NCI-H187 treated with DMSO at 0.1 percent for 48 hours (cell line): Measurements from ENCODE around the gene ZBTB3.
A peak's percentile ranks its signal among the peaks of the same experiment; 100 is the strongest.
"Not testable (repeated sequence)": the region's sequence is repeated elsewhere in the genome, so short reads cannot be mapped to it uniquely, and the experiment has no call there.

Source experiments
- DNase-seq: peaks from one replicate; lab custom pipeline; 2025; lab: John Stamatoyannopoulos, UW

ZBTB3 gene

DNA sequence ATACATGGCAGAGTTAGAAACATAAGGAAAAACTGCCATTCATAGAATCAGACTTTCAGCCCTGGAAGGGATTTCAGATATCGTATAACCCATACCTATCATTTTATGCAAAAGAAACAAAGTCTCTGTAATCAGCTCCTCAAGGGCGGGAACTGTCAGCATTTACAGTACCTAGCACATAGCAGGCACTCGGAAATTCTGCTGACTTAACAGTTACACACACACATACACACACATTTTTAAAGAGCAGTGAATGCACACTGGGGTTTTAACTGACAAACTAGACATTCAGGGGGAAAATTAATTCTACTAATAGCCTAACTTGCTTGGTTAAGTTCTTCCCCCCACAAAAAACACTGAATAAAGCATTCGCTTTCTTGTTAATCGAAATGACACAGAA lies 37.8 kb downstream of the ZBTB3 start:
- no peak for DNase-seq

GRCh38 chr11:62715150-62716130 lies 38.5 kb downstream of the ZBTB3 start:
- DNase-seq = no peak

GRCh38 chr11:62713343-62713742 lies 40.6 kb downstream of the ZBTB3 start:
- no peak for DNase-seq

- DNase-seq = no peak
Observed at GRCh38 chr11:62712861-62713260, 41.1 kb downstream of the ZBTB3 start.

DNA sequence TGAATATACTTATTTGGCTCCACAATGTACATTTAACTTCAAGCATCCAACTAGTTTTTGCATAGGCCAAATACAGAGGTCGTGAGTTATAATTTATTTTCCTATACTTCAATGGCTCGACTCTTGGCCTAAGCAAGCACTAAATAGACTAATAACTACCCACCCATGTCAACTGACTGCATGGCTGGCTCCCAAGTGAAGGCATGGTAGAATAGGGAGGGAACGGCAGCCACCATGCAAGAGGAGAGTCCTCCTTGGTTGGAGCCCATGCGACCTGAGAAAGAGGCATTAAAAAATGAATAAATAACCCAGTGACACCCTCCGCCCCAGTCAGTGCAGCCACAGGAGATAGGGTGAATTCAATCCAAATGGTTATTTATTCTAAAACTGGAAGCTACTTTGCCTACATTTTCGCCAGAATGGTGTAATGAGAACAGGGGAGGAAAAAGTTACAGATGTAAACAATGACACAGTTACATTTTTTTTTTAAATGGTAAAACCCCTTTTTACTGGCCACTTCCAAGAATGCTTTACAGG lies 41.6 kb downstream of the ZBTB3 start:
- DNase-seq = no peak

DNA sequence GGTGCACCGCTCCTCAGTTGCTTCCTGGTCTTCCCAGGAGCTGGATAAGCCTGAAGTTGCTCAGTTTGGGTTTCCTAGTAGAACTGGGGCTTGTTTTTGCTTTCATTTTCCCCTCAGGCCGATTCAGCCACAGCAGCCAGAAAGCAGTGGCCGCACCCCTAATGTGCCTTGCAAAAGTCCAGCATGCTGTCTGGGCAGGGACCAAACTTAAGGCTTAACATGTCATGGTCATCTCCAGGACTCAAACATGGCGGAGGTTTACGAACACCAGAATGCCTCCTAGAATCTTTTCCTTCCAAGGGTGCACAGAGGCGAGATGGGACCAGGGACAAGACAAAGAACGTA lies 44.0 kb downstream of the ZBTB3 start:
- no peak for DNase-seq

GRCh38 chr11:62709247-62710000 lies 44.5 kb downstream of the ZBTB3 start:
- peak; percentile 96 for DNase-seq

DNA sequence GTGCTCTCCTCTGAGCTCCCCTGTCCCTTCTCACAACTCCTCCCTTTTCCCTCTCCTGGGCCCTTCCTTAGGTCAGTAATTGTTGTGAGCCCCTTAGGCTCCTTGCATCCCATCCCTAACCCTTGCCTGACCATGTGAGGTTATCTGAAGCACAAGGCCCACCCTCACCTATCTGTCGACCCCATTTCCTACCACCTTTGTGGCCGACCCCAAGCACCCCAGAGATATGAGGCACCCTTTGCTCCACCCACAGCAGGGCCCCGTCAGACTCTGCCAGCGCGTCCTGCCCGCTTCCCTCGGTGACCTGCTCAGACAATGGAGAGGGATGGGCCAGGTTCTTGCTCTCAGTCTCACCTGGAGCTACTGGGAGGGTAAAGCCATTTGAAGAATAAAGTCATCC lies 45.2 kb downstream of the ZBTB3 start:
- DNase-seq = no peak

GRCh38 chr11:62708392-62708791 lies 45.6 kb downstream of the ZBTB3 start:
- no peak for DNase-seq

- peak; percentile 20 for DNase-seq
Observed at GRCh38 chr11:62707277-62707861, 46.6 kb downstream of the ZBTB3 start, which contains the start of the genes BSCL2 and GNG3. Gene BSCL2, minus strand, starts transcription at chr11:62707424. Its CDS starts 229 bp downstream, at chr11:62707195. Gene GNG3, plus strand, starts transcription at chr11:62707676. Its CDS starts 620 bp downstream, at chr11:62708296.

- no peak for DNase-seq
Observed at GRCh38 chr11:62706850-62707247, 47.1 kb downstream of the ZBTB3 start.

DNA sequence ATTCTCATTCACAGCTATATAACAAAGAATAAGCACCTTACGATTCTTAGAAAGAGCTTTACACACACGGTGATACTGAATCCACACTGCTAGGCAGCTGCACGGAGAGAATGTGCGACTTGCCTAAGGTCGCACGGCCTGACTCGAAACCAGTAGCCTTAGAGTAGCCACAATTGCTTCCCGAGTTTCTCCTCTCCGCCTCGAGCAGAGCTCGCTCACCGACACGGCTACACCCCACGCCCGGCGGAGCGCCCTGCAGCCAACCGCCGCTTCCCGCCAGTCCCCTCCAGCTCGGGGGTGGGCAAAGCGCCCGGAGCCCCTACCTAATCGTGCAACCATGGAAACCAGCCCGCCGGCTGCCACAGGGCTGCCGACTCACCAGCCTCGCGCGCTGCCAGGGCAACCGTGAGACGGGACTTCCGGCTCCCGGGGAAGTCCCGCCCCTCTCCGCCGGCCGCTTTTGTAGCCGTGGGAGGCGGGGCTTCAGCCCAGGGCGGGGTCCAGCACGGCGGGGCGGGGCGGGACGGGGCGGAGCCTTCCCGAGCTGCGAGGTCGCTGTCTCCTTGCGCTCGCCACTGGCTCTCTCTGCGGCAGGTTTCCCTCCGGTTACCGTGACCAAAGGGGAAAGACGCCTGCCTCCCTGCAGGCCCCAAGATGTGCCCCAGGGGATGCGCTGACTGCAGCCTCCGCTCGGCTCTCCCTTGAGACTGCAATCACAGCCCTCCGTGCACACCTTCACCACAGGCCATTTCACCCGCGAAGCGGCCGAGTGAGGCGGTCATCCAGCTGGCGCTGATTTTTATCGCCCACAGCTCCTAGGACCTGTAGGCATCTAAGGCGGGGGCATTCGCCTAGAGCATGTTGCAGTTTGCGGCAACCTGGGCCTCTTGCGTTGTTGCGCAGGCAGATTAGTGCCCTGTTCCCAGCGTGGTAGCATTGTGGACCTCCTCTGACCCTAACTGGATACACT lies 47.8 kb downstream of the ZBTB3 start:
- peak; percentile 75 for DNase-seq

- DNase-seq = no peak
Observed at GRCh38 chr11:62705413-62705812, 48.5 kb downstream of the ZBTB3 start.

- not testable (repeated sequence) for DNase-seq
Observed at GRCh38 chr11:62703921-62704320, 50.0 kb downstream of the ZBTB3 start.

GRCh38 chr11:62702246-62702645 lies 51.7 kb downstream of the ZBTB3 start:
- DNase-seq = no peak
